ENCODE data around the gene LRMDA. TPM values are rescaled to one million over a fixed set of nuclear protein-coding genes. Genes with fewer than 3 reads are reported as not detected.
A peak's percentile ranks its signal among the peaks of the same experiment; 100 is the strongest.

Gene LRMDA
- total and polyA plus RNA-seq, 2 of the 13 experiments (the other 11 are each of a cell fraction or from before 2014, with no cell fraction given) = 13.4 to 22.0 TPM

DNA sequence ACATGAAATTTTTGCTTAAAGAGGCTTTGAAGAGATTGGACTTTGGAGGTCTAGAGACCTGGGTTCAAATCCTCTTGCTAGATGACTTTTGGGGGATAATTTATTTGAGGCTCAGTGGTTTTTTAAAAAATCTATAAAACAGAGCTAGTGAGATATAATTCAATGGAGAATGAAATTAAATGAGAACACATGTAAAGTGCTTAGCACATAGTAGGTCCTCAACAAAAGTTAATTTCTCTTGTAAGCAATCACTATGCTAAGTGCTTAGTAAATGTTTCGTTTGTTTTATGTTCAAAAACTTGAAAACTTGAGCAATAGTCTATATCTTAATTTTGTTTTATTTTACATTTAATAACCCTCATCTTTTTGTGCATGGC, 64.8 kb downstream of the LRMDA start:
- CTCF ChIA-PET (ENCODE audit: low intra/inter-chr PET ratio, low total read pairs) = no interaction called here
- DNase-seq (ENCODE audit: low spot score) (no peak), ATAC-seq (no peak), FAIRE-seq (no peak)
- Histone ChIP-seq H2AFZ (ENCODE audit: low read length) (no peak overlapping the region), H3K79me2 (ENCODE audit: insufficient read depth, low read length) (no peaks in the 10 kb centered on the region), H3K9me3 (ENCODE audit: low read length) (no peaks in the 10 kb centered on the region), H3K27ac (ENCODE audit: extremely low read length, insufficient read depth, low read length) (peak overlapping the region; percentile 53), H4K20me1 (ENCODE audit: insufficient read depth, low read length) (no peaks in the 10 kb centered on the region), H3K4me3 (replicated peaks in 1 of 3; ENCODE audit: insufficient read depth in 1 of 3, low read depth in 2 of 3, low read length in 3 of 3) (no peak overlapping the region), H3K27me3 (ENCODE audit: control insufficient read depth in 1 of 2, insufficient read depth in 2 of 2, low read length in 2 of 2) (no peaks in the 10 kb centered on the region), H3K36me3 (replicated peaks in 1 of 2; ENCODE audit: control insufficient read depth in 1 of 2, insufficient read depth in 2 of 2, low read length in 2 of 2) (no peaks in the 10 kb centered on the region), H3K4me2 (ENCODE audit: low read depth, low read length) (no peak overlapping the region), H3K9ac (ENCODE audit: insufficient read depth, low read depth, low read length) (no peak overlapping the region), H3K4me1 (ENCODE audit: insufficient read depth, low read length) (peaks cover 36% of the 10 kb centered on the region)
- BruUV-seq (replicated peaks) = no TSS peak
- POLR2A ChIA-PET = interaction anchor here (1.2 kb wide), 1 partner anchor 94 kb away, joined by 4 read pairs; the partner anchor contains the start of gene ZNF503
- 0 out of 2 replicates have a peak, but pooled peaks have one; percentile 8 for TF ChIP-seq RXRB (CRISPR knock-in tag; IDR thresholded peaks at IDR 0.05; ENCODE audit: borderline replicate concordance)
- 0 out of 2 replicates have a peak, but pooled peaks have one; percentile 2 for TF ChIP-seq ZSCAN29 (CRISPR knock-in tag; conservative IDR thresholded peaks at IDR 0.05)
- TF ChIP-seq ZNF101 (CRISPR knock-in tag; IDR thresholded peaks at IDR 0.05; ENCODE audit: borderline replicate concordance, low read depth) = no peak
- peak; percentile 94 for TF ChIP-seq ZKSCAN1 (IDR thresholded peaks at IDR 0.05; ENCODE audit: low read length)
- no peak for TF ChIP-seq ZNF678 (CRISPR knock-in tag; IDR thresholded peaks at IDR 0.05)
- TF ChIP-seq TBX2 (CRISPR knock-in tag; IDR thresholded peaks at IDR 0.05; ENCODE audit: borderline replicate concordance) = 0 out of 2 replicates have a peak, but pooled peaks have one; percentile 0
- TF ChIP-seq, protein P1, sequence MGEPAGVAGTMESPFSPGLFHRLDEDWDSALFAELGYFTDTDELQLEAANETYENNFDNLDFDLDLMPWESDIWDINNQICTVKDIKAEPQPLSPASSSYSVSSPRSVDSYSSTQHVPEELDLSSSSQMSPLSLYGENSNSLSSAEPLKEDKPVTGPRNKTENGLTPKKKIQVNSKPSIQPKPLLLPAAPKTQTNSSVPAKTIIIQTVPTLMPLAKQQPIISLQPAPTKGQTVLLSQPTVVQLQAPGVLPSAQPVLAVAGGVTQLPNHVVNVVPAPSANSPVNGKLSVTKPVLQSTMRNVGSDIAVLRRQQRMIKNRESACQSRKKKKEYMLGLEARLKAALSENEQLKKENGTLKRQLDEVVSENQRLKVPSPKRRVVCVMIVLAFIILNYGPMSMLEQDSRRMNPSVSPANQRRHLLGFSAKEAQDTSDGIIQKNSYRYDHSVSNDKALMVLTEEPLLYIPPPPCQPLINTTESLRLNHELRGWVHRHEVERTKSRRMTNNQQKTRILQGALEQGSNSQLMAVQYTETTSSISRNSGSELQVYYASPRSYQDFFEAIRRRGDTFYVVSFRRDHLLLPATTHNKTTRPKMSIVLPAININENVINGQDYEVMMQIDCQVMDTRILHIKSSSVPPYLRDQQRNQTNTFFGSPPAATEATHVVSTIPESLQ (CRISPR knock-in tag; conservative IDR thresholded peaks at IDR 0.05) = no peak
- 0 out of 2 replicates have a peak, but pooled peaks have one; percentile 0 for TF ChIP-seq GATAD2A (CRISPR knock-in tag; IDR thresholded peaks at IDR 0.05)
- TF ChIP-seq SATB2 (CRISPR knock-in tag; IDR thresholded peaks at IDR 0.05) = no peak
- in situ Hi-C loops (cut with HindIII; ENCODE audit: extremely low pct_ligation_motif_present, low pct_unique_long_range_greater_than_20kb) (loop anchor here (5.0 kb wide), 1 partner anchor 64 kb away; the partner anchor contains the start of gene LRMDA), intact Hi-C loops (cut with micrococcal nuclease; ENCODE audit: unreplicated experiment) (loop anchor here (5.0 kb wide), 2 partner anchors 64 to 94 kb away; partner anchors contain the start of genes LRMDA and ZNF503)
- 77% methylated on average over 1 of the region's 1 CpG for WGBS (ENCODE audit: low lambda C conversion rate)

Data from HepG2 (cell line).